ENCODE measurements around the gene KCNN1. TPM values are rescaled to one million over a fixed set of nuclear protein-coding genes. Genes with fewer than 3 reads are reported as not detected.

KCNN1 gene
- total and polyA plus RNA-seq, 9 of the 15 experiments (the other 6 are each of a cell fraction or from before 2014, with no cell fraction given), result 0.01 to 6.2 (median 0.72) TPM

GRCh38 chr19:18002347-18002850 is 35.5 kb downstream of the KCNN1 start (continued):
- no peak for TF ChIP-seq ID3 (CRISPR knock-in tag; IDR thresholded peaks at IDR 0.05)
- peak; percentile 20; the same call in 1 of the 2 replicates for TF ChIP-seq ID3 (tag; IDR thresholded peaks at IDR 0.05)
- TF ChIP-seq GABPB1 (CRISPR knock-in tag; IDR thresholded peaks at IDR 0.05), result peak; percentile 11; the same call in 1 of the 2 replicates
- TF ChIP-seq SMARCA5 (IDR thresholded peaks at IDR 0.05), result peak; percentile 93
- TF ChIP-seq RAD51 (IDR thresholded peaks at IDR 0.05; ENCODE audit: borderline replicate concordance, low read depth), result no peak
- no peak for TF ChIP-seq PHTF2 (CRISPR knock-in tag; IDR thresholded peaks at IDR 0.05)
- TF ChIP-seq ZNF212 (CRISPR knock-in tag; IDR thresholded peaks at IDR 0.05), result no peak
- TF ChIP-seq TGIF2 (CRISPR knock-in tag; IDR thresholded peaks at IDR 0.05), result no peak
- TF ChIP-seq ZNF280A (IDR thresholded peaks at IDR 0.05; ENCODE audit: low read depth, partially characterized antibody), result no peak
- TF ChIP-seq DACH1 (IDR thresholded peaks at IDR 0.05; ENCODE audit: partially characterized antibody), result peak; percentile 39
- no peak for TF ChIP-seq PRMT5 (CRISPR knock-in tag; IDR thresholded peaks at IDR 0.05)
- TF ChIP-seq ERF (CRISPR knock-in tag; IDR thresholded peaks at IDR 0.05), result no peak
- TF ChIP-seq EP400 (IDR thresholded peaks at IDR 0.05), result no peak
- no peak for TF ChIP-seq CCNT2 (IDR thresholded peaks at IDR 0.05; ENCODE audit: borderline replicate concordance, extremely low read depth, insufficient read length, low read depth, low read length)
- no peak for TF ChIP-seq ZNF668 (CRISPR knock-in tag; IDR thresholded peaks at IDR 0.05)
- TF ChIP-seq MYBL2 (IDR thresholded peaks at IDR 0.05; ENCODE audit: low read depth), result no peak
- no peak for TF ChIP-seq MYBL2 (CRISPR knock-in tag; IDR thresholded peaks at IDR 0.05; ENCODE audit: borderline replicate concordance)
- peak in 1 of 2 experiments; percentile 54; a peak in 1 of 3 replicates for TF ChIP-seq CBX3 (IDR thresholded peaks at IDR 0.05; ENCODE audit: borderline replicate concordance in 1 of 2, low read length in 2 of 2)
- peak; percentile 43; the same call in 1 of the 2 replicates for TF ChIP-seq RBFOX2 (IDR thresholded peaks at IDR 0.05; ENCODE audit: low read depth, low read length)
- no peak for TF ChIP-seq FOXO4 (CRISPR knock-in tag; IDR thresholded peaks at IDR 0.05)
- no peak for TF ChIP-seq ZNF778 (CRISPR knock-in tag; IDR thresholded peaks at IDR 0.05)
- TF ChIP-seq NEUROD1 (IDR thresholded peaks at IDR 0.05; ENCODE audit: borderline replicate concordance, low read depth, low read length, partially characterized antibody), result no peak

All from K562 (cell line).